ENCODE results near the gene SLFN11. TPM values are rescaled to one million over a fixed set of nuclear protein-coding genes. Genes with fewer than 3 reads are reported as not detected.

Gene SLFN11
- total and polyA plus RNA-seq, 2 of the 8 experiments (the other 6 are each of a cell fraction or from before 2014, with no cell fraction given): 0.11 to 0.28 TPM

DNA sequence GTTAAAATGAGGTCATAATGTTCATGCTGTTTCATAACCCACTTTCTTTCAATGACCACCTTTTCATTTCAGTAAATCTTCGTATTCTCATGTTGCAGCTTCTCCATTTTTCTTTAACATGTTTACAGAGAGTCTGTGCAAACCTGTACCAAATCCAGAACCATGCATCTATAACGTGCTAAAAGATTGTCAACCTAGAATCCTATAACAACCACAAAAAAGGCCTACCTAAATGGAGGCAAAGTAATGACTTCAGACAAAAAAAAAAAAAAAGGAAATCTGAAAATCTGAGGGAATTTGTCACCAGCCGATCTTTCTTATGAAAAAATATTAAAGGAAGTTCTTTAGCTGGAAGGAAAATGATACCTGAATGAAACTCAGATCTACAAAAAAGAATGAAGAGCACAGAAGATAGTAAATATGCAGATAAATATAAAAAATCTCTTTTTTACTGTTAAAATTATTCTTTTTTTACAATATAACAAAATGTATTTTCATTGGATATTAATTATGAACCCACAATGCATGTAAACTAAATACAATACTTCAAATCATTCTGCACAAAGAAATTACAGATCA, 1.4 kb upstream of the SLFN11 start:
- TF ChIP-seq YY1 (IDR thresholded peaks at IDR 0.05; ENCODE audit: low read depth, low read length) (no peak), GTF2F1 (IDR thresholded peaks at IDR 0.05; ENCODE audit: borderline replicate concordance, low read depth, low read length) (no peak), SP1 (IDR thresholded peaks at IDR 0.05; ENCODE audit: low read depth, low read length) (no peak)
- TF ChIP-seq, protein P1, sequence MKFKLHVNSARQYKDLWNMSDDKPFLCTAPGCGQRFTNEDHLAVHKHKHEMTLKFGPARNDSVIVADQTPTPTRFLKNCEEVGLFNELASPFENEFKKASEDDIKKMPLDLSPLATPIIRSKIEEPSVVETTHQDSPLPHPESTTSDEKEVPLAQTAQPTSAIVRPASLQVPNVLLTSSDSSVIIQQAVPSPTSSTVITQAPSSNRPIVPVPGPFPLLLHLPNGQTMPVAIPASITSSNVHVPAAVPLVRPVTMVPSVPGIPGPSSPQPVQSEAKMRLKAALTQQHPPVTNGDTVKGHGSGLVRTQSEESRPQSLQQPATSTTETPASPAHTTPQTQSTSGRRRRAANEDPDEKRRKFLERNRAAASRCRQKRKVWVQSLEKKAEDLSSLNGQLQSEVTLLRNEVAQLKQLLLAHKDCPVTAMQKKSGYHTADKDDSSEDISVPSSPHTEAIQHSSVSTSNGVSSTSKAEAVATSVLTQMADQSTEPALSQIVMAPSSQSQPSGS (IDR thresholded peaks at IDR 0.05; ENCODE audit: low read length): no peak
- FAIRE-seq (no peak), DNase-seq (ENCODE audit: low read depth in 1 of 2, low spot score in 2 of 2) (no peak)
- Histone ChIP-seq H3K79me2 (ENCODE audit: control insufficient read depth in 1 of 2, insufficient read depth in 2 of 2, low read length in 2 of 2) (no peaks in the 10 kb centered on the region), H3K27ac (ENCODE audit: low read depth, low read length) (no peak overlapping the region), H3K23me2 (ENCODE audit: low read depth, low read length) (peaks cover 9% of the 10 kb centered on the region; the same call in 1 of the 2 replicates), H3K4me2 (ENCODE audit: insufficient read depth in 1 of 2, low read depth in 2 of 2, low read length in 2 of 2) (peak overlapping the region; percentile 82 to 88; a peak in 1 of 4 replicates), H3K9ac (replicated peaks in 1 of 4; ENCODE audit: extremely low read depth in 1 of 4, low read depth in 3 of 4, low read length in 3 of 4) (no peak overlapping the region), H2AK5ac (ENCODE audit: low read depth, low read length) (no peak overlapping the region), H3K27me3 (replicated peaks in 1 of 4; ENCODE audit: control insufficient read depth in 3 of 4, extremely low read depth in 1 of 4, insufficient read depth in 3 of 4, low read length in 3 of 4) (peaks cover 36 to 66% (median 45%) of the 10 kb centered on the region in 4 experiments), H3K79me1 (ENCODE audit: low read depth, low read length) (no peaks in the 10 kb centered on the region), H2BK120ac (replicated peaks; ENCODE audit: low read depth, low read length) (no peak overlapping the region), H3K4ac (replicated peaks; ENCODE audit: insufficient read length, low read depth, low read length) (no peak overlapping the region), H2BK20ac (ENCODE audit: low read length) (no peak overlapping the region), H2AFZ (ENCODE audit: low read length) (no peak overlapping the region), H3K9me3 (ENCODE audit: insufficient read depth in 2 of 2, low read depth in 1 of 2, low read length in 1 of 2) (no peaks in the 10 kb centered on the region), H4K8ac (ENCODE audit: extremely low read depth, insufficient read depth, low read length) (no peak overlapping the region), H4K20me1 (replicated peaks in 1 of 2; ENCODE audit: control insufficient read depth in 1 of 2, insufficient read depth in 2 of 2, low read length in 2 of 2) (no peaks in the 10 kb centered on the region), H3K36me3 (ENCODE audit: control insufficient read depth in 2 of 4, insufficient read depth in 4 of 4, low read length in 3 of 4) (no peaks in the 10 kb centered on the region), H3K56ac (replicated peaks; ENCODE audit: insufficient read length, low read depth, low read length) (no peak overlapping the region), H4K91ac (replicated peaks; ENCODE audit: insufficient read length, low read length) (no peak overlapping the region), H3K4me3 (ENCODE audit: extremely low read depth in 1 of 4, insufficient read depth in 2 of 4, low read depth in 3 of 4, low read length in 4 of 4) (peak overlapping the region in 2 of 4 experiments; percentile 25 to 62; a peak in 5 of 8 replicates), H3K14ac (ENCODE audit: insufficient read length) (no peak overlapping the region), H3K4me1 (replicated peaks in 1 of 4; ENCODE audit: control insufficient read depth in 3 of 4, insufficient read depth in 4 of 4, low read length in 3 of 4) (peaks cover 0 to 4% (median 3%) of the 10 kb centered on the region in 4 experiments; a peak in 4 of 7 replicates), H2BK12ac (ENCODE audit: low read depth, low read length) (no peak overlapping the region), H4K5ac (ENCODE audit: insufficient read length, low read depth, low read length) (no peak overlapping the region), H2BK5ac (ENCODE audit: low read depth, low read length) (no peak overlapping the region), H3K18ac (ENCODE audit: extremely low read depth, low read length) (no peak overlapping the region), H3K23ac (ENCODE audit: insufficient read length) (no peak overlapping the region), H2BK15ac (ENCODE audit: low read length) (no peak overlapping the region)
- ChIA-PET CTCF (ENCODE audit: partially characterized antibody) (interaction anchor here (0.5 kb wide), 1 partner anchor 9 kb away, joined by 3 read pairs; no protein-coding TSS in a partner anchor), POLR2A (ENCODE audit: partially characterized antibody) (interaction anchor here (0.6 to 0.7 kb wide), 2 partner anchors 58 to 248 kb away, joined by 3 read pairs; no protein-coding TSS in a partner anchor)
- WGBS, 2 experiments (ENCODE audit: extremely low coverage in 1 of 2, insufficient coverage in 1 of 2, insufficient read length in 1 of 2, insufficient replicate concordance in 2 of 2, low coverage in 1 of 2, low lambda C conversion rate in 2 of 2, missing lambda C conversion rate in 1 of 2): 51% methylated on average over 3 of the region's 3 CpGs; no CpG with 5 or more reads in 1 of the 2 experiments

Measured in H1 (cell line).